Smooth muscle cell (in vitro differentiated cells): ENCODE data around the gene SORCS2. TPM values are rescaled to one million over a fixed set of nuclear protein-coding genes. Genes with fewer than 3 reads are reported as not detected.

ENCODE experiments used
- DNase-seq: peaks from one replicate; lab custom pipeline; 2025; ENCODE audit not compliant: unreplicated experiment; lab: John Stamatoyannopoulos, UW
- H2AFZ ChIP-seq: fragments of 200-600 bp; sonication (generic); 2 replicates; pipeline ENCODE4 v1.6.0; 2016; ENCODE audit warnings: antibody characterized with exemption, low read depth, mild to moderate bottlenecking
- H3F3A ChIP-seq: fragments of 200-600 bp; sonication (generic); 2 replicates; pipeline ENCODE4 v1.6.0; 2017; ENCODE audit warnings: antibody characterized with exemption, low read depth
- H3K27ac ChIP-seq: fragments of 200-600 bp; sonication (generic); 2 replicates; pipeline ENCODE4 v1.5.1; 2016; ENCODE audit warnings: low read depth, mild to moderate bottlenecking
- H3K27me3 ChIP-seq: fragments of 200-600 bp; sonication (generic); 2 replicates; pipeline ENCODE4 v1.6.1; 2016; ENCODE audit warnings: low read depth, mild to moderate bottlenecking
- H3K36me3 ChIP-seq: fragments of 200-600 bp; sonication (generic); 2 replicates; pipeline ENCODE4 v1.5.1; 2016; ENCODE audit warnings: low read depth
- H3K4me1 ChIP-seq: fragments of 200-600 bp; sonication (generic); 2 replicates; pipeline ENCODE4 v1.5.1; 2016; ENCODE audit warnings: low read depth
- H3K4me2 ChIP-seq: fragments of 200-600 bp; sonication (generic); 2 replicates; pipeline ENCODE4 v1.6.0; 2016; ENCODE audit warnings: mild to moderate bottlenecking
- H3K4me3 ChIP-seq: fragments of 200-600 bp; sonication (generic); 2 replicates; pipeline ENCODE4 v1.5.1; 2016; ENCODE audit warnings: mild to moderate bottlenecking
- H3K79me2 ChIP-seq: fragments of 200-600 bp; sonication (generic); 2 replicates; pipeline ENCODE4 v1.6.0; 2016; ENCODE audit warnings: low read depth, mild to moderate bottlenecking
- H3K9ac ChIP-seq: fragments of 200-600 bp; sonication (generic); 2 replicates; pipeline ENCODE4 v1.6.0; 2016; ENCODE audit warnings: low read depth
- H3K9me3 ChIP-seq: fragments of 200-600 bp; sonication (generic); replicated peaks from 2 replicates; pipeline ENCODE4 v1.5.1; 2016; ENCODE audit warnings: low read depth
- H4K20me1 ChIP-seq: fragments of 200-600 bp; sonication (generic); 2 replicates; pipeline ENCODE4 v1.6.0; 2016; ENCODE audit warnings: low read depth
- WGBS: methylation state at CpG from one replicate; pipeline ENCODE4 v1.1.7; 2016; ENCODE audit warnings: low lambda C conversion rate; 5-methylcytosine and 5-hydroxymethylcytosine counted together
- polyA plus RNA-seq: library from polyadenylated mRNA; unstranded; fragments of >200 nt; fragmentation: Nextera tagmentation; extraction: Ambion mirVana; gene quantifications from 2 replicates; pipeline ENCODE4 v1.2.1, GENCODE V29; 2016
- total RNA-seq: library from RNA; depleted of rRNA; stranded (reverse); fragments of >200 nt; gene quantifications from 2 replicates; pipeline ENCODE4 v1.2.3, GENCODE V29; 2014
- TF ChIP-seq, protein P1 (sequence below): fragments of 200-600 bp; sonication (generic); IDR thresholded peaks from 2 replicates; pipeline ENCODE4 v1.5.1; 2017; ENCODE audit warnings: borderline replicate concordance, mild to moderate bottlenecking, antibody characterized with exemption; ENCODE audit not compliant: insufficient read depth, poor library complexity, severe bottlenecking

The SORCS2 gene
- total and polyA plus RNA-seq, 2 experiments from 2014 or later: 5.2 to 9.3 TPM

DNA sequence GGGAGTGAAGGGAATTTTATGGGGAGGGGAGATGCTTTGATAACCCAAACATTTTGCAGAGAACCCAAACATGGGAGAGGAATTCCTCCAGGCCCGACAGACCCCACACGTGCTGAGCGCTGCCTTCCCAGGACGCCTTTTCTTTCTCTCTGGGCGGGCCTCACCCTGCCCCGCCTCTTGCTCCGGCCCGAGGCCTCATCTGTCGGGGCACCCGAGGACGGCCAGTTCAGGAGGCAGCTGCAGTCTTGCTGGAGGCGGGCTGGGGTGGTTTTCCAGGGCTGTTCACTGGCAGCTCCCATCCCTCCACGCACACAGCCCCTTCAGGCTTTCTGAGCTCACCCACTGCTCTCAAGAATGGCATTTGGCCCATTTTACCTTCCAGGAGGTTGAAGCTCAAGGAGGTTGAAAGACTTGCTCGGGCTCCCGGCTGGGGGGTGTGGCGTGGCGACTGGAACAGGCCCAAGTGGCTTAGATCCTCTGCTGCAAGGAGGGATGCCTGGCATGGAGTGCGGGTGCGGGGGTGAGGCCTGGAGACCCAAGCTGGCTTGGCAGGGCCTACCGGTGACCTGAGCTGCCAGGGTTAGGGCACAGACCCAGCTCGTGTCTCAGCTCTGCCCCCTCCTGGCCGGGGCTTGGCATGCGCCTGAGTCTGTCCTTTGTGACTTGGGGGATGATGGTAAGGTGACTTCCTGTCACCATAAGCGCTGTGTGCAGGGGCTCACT, 143.2 kb downstream of the SORCS2 start:
- TF ChIP-seq, protein P1, sequence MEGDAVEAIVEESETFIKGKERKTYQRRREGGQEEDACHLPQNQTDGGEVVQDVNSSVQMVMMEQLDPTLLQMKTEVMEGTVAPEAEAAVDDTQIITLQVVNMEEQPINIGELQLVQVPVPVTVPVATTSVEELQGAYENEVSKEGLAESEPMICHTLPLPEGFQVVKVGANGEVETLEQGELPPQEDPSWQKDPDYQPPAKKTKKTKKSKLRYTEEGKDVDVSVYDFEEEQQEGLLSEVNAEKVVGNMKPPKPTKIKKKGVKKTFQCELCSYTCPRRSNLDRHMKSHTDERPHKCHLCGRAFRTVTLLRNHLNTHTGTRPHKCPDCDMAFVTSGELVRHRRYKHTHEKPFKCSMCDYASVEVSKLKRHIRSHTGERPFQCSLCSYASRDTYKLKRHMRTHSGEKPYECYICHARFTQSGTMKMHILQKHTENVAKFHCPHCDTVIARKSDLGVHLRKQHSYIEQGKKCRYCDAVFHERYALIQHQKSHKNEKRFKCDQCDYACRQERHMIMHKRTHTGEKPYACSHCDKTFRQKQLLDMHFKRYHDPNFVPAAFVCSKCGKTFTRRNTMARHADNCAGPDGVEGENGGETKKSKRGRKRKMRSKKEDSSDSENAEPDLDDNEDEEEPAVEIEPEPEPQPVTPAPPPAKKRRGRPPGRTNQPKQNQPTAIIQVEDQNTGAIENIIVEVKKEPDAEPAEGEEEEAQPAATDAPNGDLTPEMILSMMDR: peak; percentile 71
- Histone ChIP-seq H3K27me3 (peaks cover 5% of the 10 kb centered on the region), H3F3A (no peaks in the 10 kb centered on the region), H3K4me3 (no peak overlapping the region), H3K9ac (no peak overlapping the region), H3K4me2 (no peak overlapping the region), H3K9me3 (no peaks in the 10 kb centered on the region), H3K79me2 (no peaks in the 10 kb centered on the region), H4K20me1 (no peaks in the 10 kb centered on the region), H3K36me3 (no peaks in the 10 kb centered on the region), H3K4me1 (peaks cover 10% of the 10 kb centered on the region), H3K27ac (no peak overlapping the region), H2AFZ (no peak overlapping the region)
- WGBS: 42% methylated on average over 17 of the region's 24 CpGs
- no peak for DNase-seq

DNA sequence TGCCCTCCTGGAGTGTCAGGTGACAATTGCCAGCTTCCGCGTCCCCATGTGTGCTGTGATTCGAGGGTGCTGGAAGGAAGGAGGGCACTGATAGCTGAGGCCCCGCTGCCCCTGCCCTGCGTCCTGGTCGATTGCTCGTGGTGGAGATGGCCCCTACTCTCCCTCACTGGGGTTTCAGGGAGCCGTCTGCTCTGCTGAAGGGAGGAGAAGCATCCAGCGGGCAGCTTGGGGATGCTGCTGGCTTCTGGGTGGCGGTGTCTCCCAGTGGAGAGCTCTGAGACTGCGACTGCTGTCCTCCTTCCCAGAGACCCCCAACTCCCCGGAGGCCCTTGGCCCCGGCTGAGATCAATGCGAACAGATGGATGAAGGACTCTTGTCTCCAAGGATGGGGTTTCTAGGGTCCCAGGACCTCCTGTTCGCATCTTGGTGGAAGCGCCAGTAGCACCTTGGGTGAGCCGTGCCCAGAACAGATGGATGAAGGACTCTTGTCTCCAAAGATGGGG, 143.8 kb downstream of the SORCS2 start:
- Histone ChIP-seq H3F3A (no peaks in the 10 kb centered on the region), H2AFZ (no peak overlapping the region), H3K79me2 (no peaks in the 10 kb centered on the region), H3K4me2 (no peak overlapping the region), H3K9ac (no peak overlapping the region), H4K20me1 (no peaks in the 10 kb centered on the region), H3K4me3 (no peak overlapping the region), H3K9me3 (no peaks in the 10 kb centered on the region), H3K27ac (no peak overlapping the region), H3K36me3 (no peaks in the 10 kb centered on the region), H3K4me1 (peaks cover 10% of the 10 kb centered on the region), H3K27me3 (peaks cover 5% of the 10 kb centered on the region)
- TF ChIP-seq, protein P1: no peak
- DNase-seq: no peak
- WGBS: 78% methylated on average over 17 of the region's 17 CpGs

DNA sequence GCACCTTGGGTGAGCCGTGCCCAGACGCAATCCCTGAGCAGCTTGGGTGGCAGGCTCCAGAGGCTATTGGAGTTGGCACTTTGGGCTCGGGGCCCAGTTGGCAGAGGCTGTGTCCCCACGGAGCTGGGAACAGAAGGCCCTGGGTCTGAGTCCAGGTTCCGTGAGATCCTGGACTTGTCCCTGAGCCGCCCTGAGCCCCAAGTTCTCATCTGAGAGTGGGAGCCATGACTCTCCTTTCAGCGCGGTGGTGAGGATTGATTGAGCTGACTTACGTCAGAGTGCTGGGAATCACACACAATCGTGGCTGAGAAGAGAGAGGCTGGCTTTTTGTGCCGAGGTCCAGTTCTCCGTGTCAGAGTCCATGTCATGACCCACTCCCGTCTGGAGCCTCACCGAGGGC, 144.4 kb downstream of the SORCS2 start:
- Histone ChIP-seq H3K27me3 (peaks cover under 1% of the 10 kb centered on the region), H3K4me2 (no peak overlapping the region), H3K9me3 (no peaks in the 10 kb centered on the region), H3K36me3 (no peaks in the 10 kb centered on the region), H3K27ac (no peak overlapping the region), H3K79me2 (no peaks in the 10 kb centered on the region), H3F3A (no peaks in the 10 kb centered on the region), H2AFZ (no peak overlapping the region), H3K4me1 (peaks cover 10% of the 10 kb centered on the region), H3K9ac (no peak overlapping the region), H4K20me1 (no peaks in the 10 kb centered on the region), H3K4me3 (no peak overlapping the region)
- DNase-seq: no peak
- TF ChIP-seq, protein P1: no peak
- WGBS: 82% methylated on average over 14 of the region's 14 CpGs
